AG10803 (cell line): ENCODE data around the gene MELK.

Source experiments
- DNase-seq: peaks from one replicate; pipeline ENCODE4 v3.0.0; 2010; ENCODE audit warnings: low read depth
- H3K4me3 ChIP-seq: 2 replicates; pipeline ENCODE4 v1.5.1; 2011; ENCODE audit warnings: mild to moderate bottlenecking, low read length, control low read depth
- CTCF ChIP-seq: conservative IDR thresholded peaks from 2 replicates; pipeline ENCODE4 v1.5.1; 2011; ENCODE audit warnings: mild to moderate bottlenecking, low read length, control low read depth, inconsistent platforms

MELK gene

GRCh38 chr9:36671561-36671960, 98.9 kb downstream of the MELK start:
- no peak for TF ChIP-seq CTCF
- no peak for DNase-seq
- no peak overlapping the region for H3K4me3 ChIP-seq

- H3K4me3 ChIP-seq = no peak overlapping the region
- DNase-seq = no peak
- no peak for TF ChIP-seq CTCF
Measured at GRCh38 chr9:36676091-36676490, 103.4 kb downstream of the MELK start.

- TF ChIP-seq CTCF = no peak
- H3K4me3 ChIP-seq = no peak overlapping the region
- DNase-seq = no peak
Measured at GRCh38 chr9:36676778-36677485, 104.2 kb downstream of the MELK start.

- H3K4me3 ChIP-seq = no peak overlapping the region
- no peak for TF ChIP-seq CTCF
- no peak for DNase-seq
Measured at GRCh38 chr9:36677611-36678010, 104.9 kb downstream of the MELK start.

- no peak for DNase-seq
- no peak for TF ChIP-seq CTCF
- no peak overlapping the region for H3K4me3 ChIP-seq
Measured at GRCh38 chr9:36679710-36680109, 107.0 kb downstream of the MELK start.

- no peak for DNase-seq
- no peak overlapping the region for H3K4me3 ChIP-seq
- no peak for TF ChIP-seq CTCF
Measured at GRCh38 chr9:36686471-36686870, 113.8 kb downstream of the MELK start.

GRCh38 chr9:36690412-36691168, 117.9 kb downstream of the MELK start:
- no peak for DNase-seq
- H3K4me3 ChIP-seq = no peak overlapping the region
- TF ChIP-seq CTCF = no peak
